GM18507 (cell line): ENCODE results near the gene ALPK3.

ENCODE experiments used
- DNase-seq: peaks from one replicate; pipeline ENCODE4 v3.0.0; 2011; ENCODE audit warnings: low read depth; ENCODE audit not compliant: insufficient read length; ENCODE audit errors: extremely low spot score
- FAIRE-seq: peaks from 2 replicates; lab custom pipeline; 2011; peaks lifted over from hg19 to GRCh38; lab: Jason Lieb, UNC

ALPK3 gene

GRCh38 chr15:84797801-84798200, 19.4 kb upstream of the ALPK3 start:
- no peak for DNase-seq
- no peak for FAIRE-seq

- DNase-seq (no peak), FAIRE-seq (no peak)
Measured at GRCh38 chr15:84798436-84798946, 18.7 kb upstream of the ALPK3 start.

- DNase-seq (no peak), FAIRE-seq (no peak)
Measured at GRCh38 chr15:84799511-84800187, 17.5 kb upstream of the ALPK3 start.

GRCh38 chr15:84800365-84800806, 16.8 kb upstream of the ALPK3 start:
- no peak for DNase-seq
- no peak for FAIRE-seq

GRCh38 chr15:84804005-84804900, 12.9 kb upstream of the ALPK3 start:
- FAIRE-seq (no peak), DNase-seq (no peak)

- FAIRE-seq (no peak), DNase-seq (no peak)
Measured at GRCh38 chr15:84805221-84805620, 11.9 kb upstream of the ALPK3 start.

- no peak for FAIRE-seq
- DNase-seq = no peak
Measured at GRCh38 chr15:84807228-84807627, 9.9 kb upstream of the ALPK3 start.

- no peak for DNase-seq
Measured at GRCh38 chr15:84810073-84810840, 6.9 kb upstream of the ALPK3 start.

GRCh38 chr15:84811151-84811550, 6.0 kb upstream of the ALPK3 start:
- DNase-seq = no peak
- no peak for FAIRE-seq

More at GRCh38 chr15:84810073-84810840, 6.9 kb upstream of the ALPK3 start:
- FAIRE-seq = no peak

- DNase-seq (no peak), FAIRE-seq (no peak)
Measured at GRCh38 chr15:84811828-84812227, 5.3 kb upstream of the ALPK3 start.

GRCh38 chr15:84812842-84813241, 4.3 kb upstream of the ALPK3 start:
- FAIRE-seq = no peak
- DNase-seq = no peak

- FAIRE-seq (no peak), DNase-seq (no peak)
Measured at GRCh38 chr15:84813435-84813834, 3.7 kb upstream of the ALPK3 start.

- FAIRE-seq (no peak), DNase-seq (no peak)
Measured at GRCh38 chr15:84813931-84814330, 3.2 kb upstream of the ALPK3 start.

GRCh38 chr15:84814916-84815315, 2.2 kb upstream of the ALPK3 start:
- DNase-seq (no peak), FAIRE-seq (no peak)

- DNase-seq = no peak
- no peak for FAIRE-seq
Measured at GRCh38 chr15:84817466-84818081, 418 bp downstream of the ALPK3 start.

GRCh38 chr15:84818261-84819131, 1.3 kb downstream of the ALPK3 start:
- DNase-seq (no peak), FAIRE-seq (no peak)

GRCh38 chr15:84819291-84819768, 2.2 kb downstream of the ALPK3 start:
- no peak for DNase-seq
- no peak for FAIRE-seq

GRCh38 chr15:84819791-84820190, 2.6 kb downstream of the ALPK3 start:
- FAIRE-seq = no peak
- DNase-seq = no peak
